Pancreas (tissue), 10 donors: ENCODE results near the gene ST6GAL1. TPM values are rescaled to one million over a fixed set of nuclear protein-coding genes. Genes with fewer than 3 reads are reported as not detected.
"Not testable (repeated sequence)": the region's sequence is repeated elsewhere in the genome, so short reads cannot be mapped to it uniquely, and the experiment has no call there.

ENCODE experiments used
- ATAC-seq, 4 donors: fragments of 200-7000 bp; cut with Tn5 transposase; one replicate each; pipeline versions ENCODE4 v1.8.0 to v1.9.1; 2020; ENCODE audit warnings: mild to moderate bottlenecking in 4 of 4, moderate library complexity in 4 of 4
- DNase-seq, 6 donors: peaks; one replicate each; pipeline ENCODE4 v3.0.0-alpha.2; 2020
- FAIRE-seq: peaks from 2 replicates; lab custom pipeline; 2012; peaks lifted over from hg19 to GRCh38; lab: Jason Lieb, UNC
- H3K27ac ChIP-seq, 4 donors: fragments of 200-600 bp; sonication (generic); 1 replicate in 3 of 4; 2 replicates in 1 of 4; pipeline versions ENCODE4 v1.5.0 to v1.8.0; 2020
- H3K27me3 ChIP-seq, 4 donors: fragments of 200-600 bp; one replicate each; pipeline ENCODE4 v1.8.0; 2021
- H3K36me3 ChIP-seq, 3 donors: fragments of 200-600 bp; sonication (generic) in 1 of 3; one replicate each; pipeline versions ENCODE4 v1.5.0 to v1.8.0; 2020 to 2021
- H3K4me1 ChIP-seq, 3 donors: fragments of 200-600 bp; one replicate each; pipeline ENCODE4 v1.8.0; 2021
- H3K4me3 ChIP-seq, 4 donors: fragments of 200-600 bp; sonication (generic) in 2 of 4; one replicate each; pipeline versions ENCODE4 v1.5.0 to v1.8.0; 2020 to 2021
- H3K9me3 ChIP-seq, 4 donors: fragments of 200-600 bp; one replicate each; pipeline ENCODE4 v1.8.0; 2021
- WGBS, 2 donors: extraction: QIAGEN DNeasy Blood & Tissue Kit; methylation state at CpG; one replicate each; pipeline ENCODE4 v1.1.7; 2013; 5-methylcytosine and 5-hydroxymethylcytosine counted together
- intact Hi-C, 3 donors: fragments of 100-400 bp; cut with DNase I; formaldehyde crosslinking; loops; one replicate each; pipeline versions ENCODE4 v1.11.1 to v1.14.2; 2022
- polyA plus RNA-seq, 2 donors: library from polyadenylated mRNA; stranded (reverse); fragments of 200-250 nt; gene quantifications; one replicate each; pipeline ENCODE4 v1.2.3, GENCODE V29; 2013
- total RNA-seq, 6 donors: library from RNA; stranded (reverse); fragmentation: NEBNext Ultra II Directional in 4 of 6; extraction: Animal tissue kit (Norgen Biotek cat#: 25700) in 4 of 6; gene quantifications; one replicate each; pipeline versions ENCODE4 v1.2.1 to v1.2.4, GENCODE V29; 2021 to 2023
- TF ChIP-seq, protein P1 (sequence below), 4 donors: fragments of 200-600 bp; sonication (generic) in 3 of 4; IDR thresholded peaks; one replicate each; pipeline versions ENCODE4 v1.5.0 to v1.8.0; 2021; ENCODE audit warnings: antibody characterized with exemption in 4 of 4
- donor health status: healthy with polysubstance abuse.
- donor health status: DM: no; HTN: no; CAD: no; lungs with moderate emphysema.
- donor health status: DM: no; HTN: no; CAD: no.
- donor health status: control.
- donor health status: control.
- donor health status: Bipolar disorder and iron deficiency.
- donor health status: DM: yes; HTN: yes; CAD: no.
- donor health status: DM: no; HTN: no; CAD: no.
- donor health status: DM: no; HTN: no; CAD: no.
- donor health status: DM: yes; HTN: yes; CAD: no.

ST6GAL1 gene
- total and polyA plus RNA-seq, 8 donors = 4.8 to 36.6 (median 8.3) TPM

DNA sequence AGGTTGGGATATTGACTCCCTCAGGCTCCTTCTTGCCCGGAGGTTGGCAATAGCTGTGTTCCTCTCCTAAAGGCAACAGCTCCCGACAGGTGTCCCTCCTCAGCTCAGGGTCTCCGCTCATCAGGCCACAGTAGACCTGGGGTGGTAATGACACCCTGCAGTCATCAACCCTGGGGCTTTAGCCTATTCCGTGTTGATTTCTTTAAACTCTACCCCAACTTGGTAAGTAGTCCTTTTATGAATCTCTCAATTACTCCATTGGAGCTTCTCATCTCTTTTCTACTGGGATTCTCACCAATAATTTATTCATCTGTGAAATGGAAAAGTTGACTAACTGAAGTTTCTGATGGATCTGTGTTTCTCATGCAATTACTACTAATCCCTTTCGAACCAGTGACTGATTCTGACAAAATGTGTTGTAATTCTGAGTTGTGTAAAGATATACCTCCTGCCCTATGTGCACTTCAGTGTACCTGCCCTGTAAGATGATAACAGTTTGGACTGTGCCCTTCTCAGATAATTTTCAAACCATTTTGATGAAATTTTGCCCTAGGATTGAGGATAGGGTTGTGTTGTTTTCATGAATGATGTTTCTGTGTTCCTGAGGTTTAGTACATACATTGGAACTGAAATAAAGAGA lies 119.3 kb downstream of the ST6GAL1 start:
- Histone ChIP-seq H3K27me3 (no peaks in the 10 kb centered on the region), H3K9me3 (no peaks in the 10 kb centered on the region), H3K4me1 (peaks cover 0 to 2% (median 0%) of the 10 kb centered on the region in 3 donors), H3K36me3 (no peaks in the 10 kb centered on the region), H3K27ac (no peak overlapping the region), H3K4me3 (no peak overlapping the region)
- FAIRE-seq (no peak), DNase-seq (no peak), ATAC-seq (no peak)
- TF ChIP-seq, protein P1, sequence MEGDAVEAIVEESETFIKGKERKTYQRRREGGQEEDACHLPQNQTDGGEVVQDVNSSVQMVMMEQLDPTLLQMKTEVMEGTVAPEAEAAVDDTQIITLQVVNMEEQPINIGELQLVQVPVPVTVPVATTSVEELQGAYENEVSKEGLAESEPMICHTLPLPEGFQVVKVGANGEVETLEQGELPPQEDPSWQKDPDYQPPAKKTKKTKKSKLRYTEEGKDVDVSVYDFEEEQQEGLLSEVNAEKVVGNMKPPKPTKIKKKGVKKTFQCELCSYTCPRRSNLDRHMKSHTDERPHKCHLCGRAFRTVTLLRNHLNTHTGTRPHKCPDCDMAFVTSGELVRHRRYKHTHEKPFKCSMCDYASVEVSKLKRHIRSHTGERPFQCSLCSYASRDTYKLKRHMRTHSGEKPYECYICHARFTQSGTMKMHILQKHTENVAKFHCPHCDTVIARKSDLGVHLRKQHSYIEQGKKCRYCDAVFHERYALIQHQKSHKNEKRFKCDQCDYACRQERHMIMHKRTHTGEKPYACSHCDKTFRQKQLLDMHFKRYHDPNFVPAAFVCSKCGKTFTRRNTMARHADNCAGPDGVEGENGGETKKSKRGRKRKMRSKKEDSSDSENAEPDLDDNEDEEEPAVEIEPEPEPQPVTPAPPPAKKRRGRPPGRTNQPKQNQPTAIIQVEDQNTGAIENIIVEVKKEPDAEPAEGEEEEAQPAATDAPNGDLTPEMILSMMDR (IDR thresholded peaks at IDR 0.05) = no peak
- WGBS, 2 donors = 63 to 77% methylated on average over 5 of the region's 5 CpGs
- intact Hi-C loops = no loop called here

DNA sequence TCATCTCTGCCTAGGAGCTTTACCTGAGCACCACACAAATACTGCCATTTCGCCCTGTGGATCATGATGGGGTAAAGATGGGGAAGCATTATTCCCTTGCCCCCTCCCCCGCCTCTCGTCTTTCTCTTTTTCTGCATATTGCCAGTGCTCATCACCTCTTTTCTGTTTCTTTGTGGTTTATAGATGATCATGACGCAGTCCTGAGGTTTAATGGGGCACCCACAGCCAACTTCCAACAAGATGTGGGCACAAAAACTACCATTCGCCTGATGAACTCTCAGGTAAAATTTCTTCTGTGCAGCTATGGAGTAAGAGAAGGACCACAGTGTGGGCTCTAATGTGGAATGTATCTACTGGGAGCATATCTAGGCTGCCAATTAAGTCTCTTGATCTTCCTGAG lies 120.7 kb downstream of the ST6GAL1 start:
- DNase-seq = no peak
- Histone ChIP-seq H3K4me3 (no peak overlapping the region), H3K36me3 (no peaks in the 10 kb centered on the region), H3K4me1 (no peaks in the 10 kb centered on the region), H3K27ac (no peak overlapping the region), H3K9me3 (no peaks in the 10 kb centered on the region), H3K27me3 (no peaks in the 10 kb centered on the region)
- FAIRE-seq = no peak
- intact Hi-C loops = no loop called here
- 69 to 89% methylated on average over 5 of the region's 5 CpGs for WGBS, 2 donors
- TF ChIP-seq, protein P1 (IDR thresholded peaks at IDR 0.05) = no peak
- ATAC-seq = no peak

DNA sequence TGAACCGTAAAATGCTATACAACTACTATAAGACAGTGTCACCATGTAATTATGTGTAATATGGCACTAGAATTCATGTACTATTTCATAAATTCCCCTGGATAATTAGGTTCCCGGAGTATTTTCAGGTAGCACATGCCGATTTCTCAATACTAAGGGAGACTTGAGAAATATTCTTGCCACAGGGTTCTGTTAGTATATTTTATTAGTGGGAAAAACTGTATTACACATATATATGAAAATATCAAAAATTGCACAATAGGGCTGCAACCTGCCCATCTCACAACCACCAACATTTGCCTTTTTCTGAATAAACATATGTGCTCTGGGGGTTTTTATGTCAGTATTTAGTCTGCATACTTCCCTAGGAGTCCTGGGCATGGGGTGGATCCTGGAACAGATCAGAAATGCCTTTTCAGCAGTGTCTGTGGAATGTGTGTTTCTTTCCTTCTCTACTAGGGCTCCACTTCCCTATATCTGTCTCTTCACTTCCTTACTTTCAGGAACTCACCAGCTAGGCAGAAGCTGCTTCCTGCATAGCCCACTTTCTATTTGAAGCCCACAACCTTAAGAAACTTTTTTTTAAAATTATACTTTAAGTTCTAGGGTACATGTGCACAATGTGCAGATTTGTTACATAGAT lies 121.5 kb downstream of the ST6GAL1 start:
- FAIRE-seq = no peak
- no peak for DNase-seq
- intact Hi-C loops = no loop called here
- ATAC-seq = peak in 2 of 4 donors; percentile 43 to 49
- H3K27ac ChIP-seq = no peak overlapping the region
- WGBS, 2 donors = 79 to 89% methylated on average over 3 of the region's 3 CpGs
- no peak overlapping the region for H3K4me3 ChIP-seq
- H3K9me3 ChIP-seq = no peaks in the 10 kb centered on the region
- no peaks in the 10 kb centered on the region for H3K4me1 ChIP-seq
- TF ChIP-seq, protein P1 (IDR thresholded peaks at IDR 0.05) = no peak
- no peaks in the 10 kb centered on the region for H3K36me3 ChIP-seq
- no peaks in the 10 kb centered on the region for H3K27me3 ChIP-seq

DNA sequence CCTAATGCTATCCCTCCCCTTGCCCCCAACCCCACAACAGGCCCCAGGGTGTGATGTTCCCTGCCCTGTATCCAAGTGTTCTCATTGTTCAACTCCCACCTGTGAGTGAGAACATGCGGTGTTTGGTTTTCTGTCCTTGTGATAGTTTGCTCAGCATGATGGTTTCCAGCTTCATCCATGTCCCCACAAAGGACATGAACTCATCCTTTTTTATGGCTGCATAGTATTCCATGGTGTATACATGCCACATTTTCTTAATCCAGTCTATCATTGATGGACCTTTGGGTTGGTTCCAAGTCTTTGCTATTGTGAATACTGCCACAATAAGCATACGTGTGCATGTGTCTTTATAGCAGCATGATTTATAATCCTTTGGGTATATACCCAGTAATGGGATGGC lies 122.1 kb downstream of the ST6GAL1 start:
- H3K27ac ChIP-seq, H3K36me3 ChIP-seq, intact Hi-C loops, ATAC-seq, H3K4me1 ChIP-seq, FAIRE-seq, H3K27me3 ChIP-seq, H3K4me3 ChIP-seq, H3K9me3 ChIP-seq, DNase-seq: not testable (repeated sequence)
- WGBS, 2 donors = 84 to 88% methylated on average over 2 of the region's 2 CpGs

DNA sequence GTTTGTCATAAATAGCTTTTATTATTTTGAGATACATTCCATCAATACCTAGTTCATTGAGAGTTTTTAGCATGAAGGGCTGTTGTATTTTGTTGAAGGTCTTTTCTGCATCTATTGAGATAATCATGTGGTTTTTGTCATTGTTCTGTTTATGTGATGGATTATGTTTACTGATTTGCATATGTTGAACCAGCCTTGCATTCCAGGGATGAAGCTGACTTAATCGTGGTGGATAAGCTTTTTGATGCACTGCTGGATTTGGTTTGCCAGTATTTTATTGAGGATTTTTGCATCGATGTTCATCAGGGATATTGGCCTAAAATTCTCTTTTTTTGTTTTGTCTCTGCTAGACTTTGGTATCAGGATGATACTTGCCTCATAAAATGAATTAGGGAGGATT lies 124.1 kb downstream of the ST6GAL1 start:
- DNase-seq, H3K36me3 ChIP-seq, H3K9me3 ChIP-seq, H3K27ac ChIP-seq, intact Hi-C loops, H3K4me3 ChIP-seq, H3K27me3 ChIP-seq, FAIRE-seq, ATAC-seq, H3K4me1 ChIP-seq: not testable (repeated sequence)
- 68 to 76% methylated on average over 2 of the region's 2 CpGs for WGBS, 2 donors

DNA sequence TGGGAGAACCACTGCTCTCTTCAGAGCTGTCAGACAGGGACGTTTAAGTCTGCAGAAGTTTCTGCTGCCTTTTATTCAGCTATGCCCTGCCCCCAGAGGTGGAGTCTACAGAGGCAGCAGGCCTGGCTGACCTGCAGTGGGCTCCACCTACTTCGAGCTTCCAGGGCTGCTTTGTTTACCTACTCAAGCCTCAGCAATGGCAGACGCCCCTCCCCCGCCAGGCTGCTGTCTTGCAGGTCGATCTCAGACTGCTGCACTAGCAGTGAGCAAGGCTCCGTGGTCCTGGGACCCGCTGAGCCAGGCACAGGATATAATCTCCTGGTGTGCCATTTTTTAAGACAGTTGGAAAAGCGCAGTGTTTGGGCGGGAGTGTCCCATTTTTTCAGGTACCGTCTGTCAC lies 127.5 kb downstream of the ST6GAL1 start:
- H3K9me3 ChIP-seq, H3K36me3 ChIP-seq, H3K4me1 ChIP-seq, DNase-seq, FAIRE-seq, H3K4me3 ChIP-seq, H3K27me3 ChIP-seq, ATAC-seq, intact Hi-C loops, H3K27ac ChIP-seq: not testable (repeated sequence)
- WGBS, 2 donors = 76 to 78% methylated on average over 10 of the region's 10 CpGs
